ENCODE measurements around the gene CPEB1.

CPEB1 gene

DNA sequence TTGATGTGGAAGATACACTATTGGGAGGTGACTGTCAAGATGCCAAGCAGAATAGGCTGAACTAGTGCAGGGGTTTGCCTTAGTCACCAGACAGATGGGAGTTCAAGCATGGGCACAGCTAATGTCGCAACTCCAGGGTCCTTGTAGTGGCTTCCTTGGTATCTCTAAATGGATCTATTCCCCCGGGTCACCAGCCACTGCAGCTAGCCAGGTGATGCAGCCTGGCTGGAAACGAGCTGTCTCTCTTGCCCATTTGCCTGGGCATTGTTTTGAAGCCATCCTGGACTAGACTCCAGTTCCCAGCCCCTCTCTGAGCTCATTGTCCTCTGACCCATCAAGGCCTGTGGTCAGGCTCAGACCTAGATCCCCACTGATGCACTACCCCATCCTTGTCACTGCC, 8.4 kb upstream of the CPEB1 start:
- Histone ChIP-seq H2BK15ac (replicated peaks; ENCODE audit: low read depth) (no peak overlapping the region), H3K36me3 (ENCODE audit: control insufficient read depth, insufficient read depth, low read length) (no peaks in the 10 kb centered on the region), H3K79me1 (ENCODE audit: low read length) (no peaks in the 10 kb centered on the region), H3K4ac (ENCODE audit: low read depth, low read length) (no peak overlapping the region), H3K56ac (ENCODE audit: low read length) (no peak overlapping the region), H2BK5ac (ENCODE audit: low read length) (no peak overlapping the region), H3K18ac (ENCODE audit: low read length) (no peak overlapping the region), H3K9ac (ENCODE audit: low read length) (no peak overlapping the region), H3K4me1 (ENCODE audit: control insufficient read depth, low read depth, low read length) (no peaks in the 10 kb centered on the region), H3K27ac (ENCODE audit: low read depth, low read length) (no peak overlapping the region), H3K27me3 (ENCODE audit: insufficient read depth, low read length, poor library complexity) (no peaks in the 10 kb centered on the region), H4K8ac (ENCODE audit: low read depth, low read length) (no peak overlapping the region), H2BK120ac (ENCODE audit: low read depth, low read length) (no peak overlapping the region), H3K4me2 (ENCODE audit: low read length) (no peak overlapping the region), H3K79me2 (ENCODE audit: control insufficient read depth, insufficient read depth, low read length) (no peaks in the 10 kb centered on the region), H4K5ac (ENCODE audit: low read length) (no peak overlapping the region), H3K23ac (ENCODE audit: low read length) (no peak overlapping the region), H2AK5ac (ENCODE audit: low read length) (no peak overlapping the region), H3K4me3 (ENCODE audit: low read length) (no peak overlapping the region)
- DNase-seq: no peak
- no CpG with 5 or more reads among the region's 3 CpGs for WGBS (ENCODE audit: extremely low coverage, insufficient coverage, low lambda C conversion rate)

DNA sequence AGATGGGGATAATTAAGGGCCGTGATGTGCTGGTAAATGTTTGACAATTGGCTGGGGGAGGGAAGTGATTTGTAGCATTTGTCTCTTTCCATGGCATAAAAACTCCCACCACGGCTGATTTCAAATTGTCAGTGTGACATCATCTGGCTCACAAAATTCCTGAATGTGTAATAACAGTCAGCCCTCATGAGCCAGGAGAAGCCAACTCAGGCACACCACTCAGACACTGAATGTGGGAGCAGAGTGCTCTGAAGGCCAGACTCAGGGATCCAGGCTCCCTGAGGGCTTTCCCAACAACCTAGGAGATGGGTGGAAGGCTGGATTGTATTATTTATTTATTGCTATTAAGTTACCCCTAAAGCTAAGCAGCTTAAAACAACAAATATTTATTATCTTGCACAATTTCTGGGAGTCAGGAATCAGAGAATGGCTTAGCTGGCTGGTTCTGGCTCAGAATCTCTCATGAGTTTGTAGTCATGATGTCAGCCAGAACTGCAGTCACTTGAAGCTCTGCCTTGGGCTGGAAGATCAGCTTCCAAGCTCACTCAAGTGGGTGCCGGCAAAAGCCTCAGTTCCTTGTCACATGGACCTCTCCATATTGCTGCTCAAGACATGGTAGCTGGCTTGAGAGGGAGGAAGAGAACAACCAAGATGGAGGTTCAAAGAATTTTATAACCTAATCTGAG, 6.5 kb upstream of the CPEB1 start:
- no peaks in the 10 kb centered on the region for H3K36me3 ChIP-seq (ENCODE audit: control insufficient read depth, insufficient read depth, low read length)
- H2AK5ac ChIP-seq (ENCODE audit: low read length): no peak overlapping the region
- H3K56ac ChIP-seq (ENCODE audit: low read length): no peak overlapping the region
- no peak overlapping the region for H2BK120ac ChIP-seq (ENCODE audit: low read depth, low read length)
- H4K8ac ChIP-seq (ENCODE audit: low read depth, low read length): no peak overlapping the region
- H3K4me1 ChIP-seq (ENCODE audit: control insufficient read depth, low read depth, low read length): no peaks in the 10 kb centered on the region
- no peak overlapping the region for H2BK5ac ChIP-seq (ENCODE audit: low read length)
- no CpG with 5 or more reads among the region's 3 CpGs for WGBS (ENCODE audit: extremely low coverage, insufficient coverage, low lambda C conversion rate)
- H3K4ac ChIP-seq (ENCODE audit: low read depth, low read length): no peak overlapping the region
- no peak for DNase-seq
- H3K27me3 ChIP-seq (ENCODE audit: insufficient read depth, low read length, poor library complexity): peaks cover 4% of the 10 kb centered on the region
- no peak overlapping the region for H3K4me3 ChIP-seq (ENCODE audit: low read length)
- no peak overlapping the region for H3K4me2 ChIP-seq (ENCODE audit: low read length)
- no peak overlapping the region for H3K9ac ChIP-seq (ENCODE audit: low read length)
- H3K79me2 ChIP-seq (ENCODE audit: control insufficient read depth, insufficient read depth, low read length): no peaks in the 10 kb centered on the region
- no peak overlapping the region for H2BK15ac ChIP-seq (replicated peaks; ENCODE audit: low read depth)
- H4K5ac ChIP-seq (ENCODE audit: low read length): no peak overlapping the region
- H3K27ac ChIP-seq (ENCODE audit: low read depth, low read length): no peak overlapping the region
- H3K79me1 ChIP-seq (ENCODE audit: low read length): no peaks in the 10 kb centered on the region
- H3K18ac ChIP-seq (ENCODE audit: low read length): no peak overlapping the region
- H3K23ac ChIP-seq (ENCODE audit: low read length): no peak overlapping the region

DNA sequence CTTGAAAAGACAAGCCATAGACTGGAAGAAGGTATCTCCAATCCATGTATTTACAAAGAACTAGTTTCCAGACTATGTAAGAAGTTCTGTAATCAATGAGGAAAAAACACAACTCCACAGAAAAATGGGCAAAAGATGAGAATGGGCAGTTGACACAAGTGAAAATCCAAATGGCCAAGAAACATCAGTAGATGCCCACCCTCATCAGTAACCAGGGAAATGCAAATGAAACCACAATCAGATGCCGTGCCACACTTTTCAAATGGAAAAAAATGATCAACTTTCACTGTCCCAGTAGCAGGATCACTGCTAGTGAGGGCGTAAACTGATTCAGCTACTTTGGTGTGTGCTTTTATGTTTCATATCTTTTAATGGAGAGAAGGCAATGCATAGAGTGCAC, 4.5 kb upstream of the CPEB1 start:
- H3K18ac ChIP-seq (ENCODE audit: low read length): no peak overlapping the region
- H2BK120ac ChIP-seq (ENCODE audit: low read depth, low read length): no peak overlapping the region
- H2BK5ac ChIP-seq (ENCODE audit: low read length): no peak overlapping the region
- H3K27me3 ChIP-seq (ENCODE audit: insufficient read depth, low read length, poor library complexity): peaks cover 15% of the 10 kb centered on the region
- H3K79me2 ChIP-seq (ENCODE audit: control insufficient read depth, insufficient read depth, low read length): no peaks in the 10 kb centered on the region
- no CpG with 5 or more reads among the region's 2 CpGs for WGBS (ENCODE audit: extremely low coverage, insufficient coverage, low lambda C conversion rate)
- no peak for DNase-seq
- H3K4me3 ChIP-seq (ENCODE audit: low read length): no peak overlapping the region
- H3K79me1 ChIP-seq (ENCODE audit: low read length): no peaks in the 10 kb centered on the region
- no peak overlapping the region for H2BK15ac ChIP-seq (replicated peaks; ENCODE audit: low read depth)
- H3K56ac ChIP-seq (ENCODE audit: low read length): no peak overlapping the region
- H2AK5ac ChIP-seq (ENCODE audit: low read length): no peak overlapping the region
- H3K36me3 ChIP-seq (ENCODE audit: control insufficient read depth, insufficient read depth, low read length): no peaks in the 10 kb centered on the region
- no peak overlapping the region for H3K9ac ChIP-seq (ENCODE audit: low read length)
- H3K23ac ChIP-seq (ENCODE audit: low read length): no peak overlapping the region
- no peak overlapping the region for H3K27ac ChIP-seq (ENCODE audit: low read depth, low read length)
- H3K4ac ChIP-seq (ENCODE audit: low read depth, low read length): no peak overlapping the region
- H3K4me1 ChIP-seq (ENCODE audit: control insufficient read depth, low read depth, low read length): no peaks in the 10 kb centered on the region
- no peak overlapping the region for H4K5ac ChIP-seq (ENCODE audit: low read length)
- no peak overlapping the region for H3K4me2 ChIP-seq (ENCODE audit: low read length)
- H4K8ac ChIP-seq (ENCODE audit: low read depth, low read length): no peak overlapping the region

DNA sequence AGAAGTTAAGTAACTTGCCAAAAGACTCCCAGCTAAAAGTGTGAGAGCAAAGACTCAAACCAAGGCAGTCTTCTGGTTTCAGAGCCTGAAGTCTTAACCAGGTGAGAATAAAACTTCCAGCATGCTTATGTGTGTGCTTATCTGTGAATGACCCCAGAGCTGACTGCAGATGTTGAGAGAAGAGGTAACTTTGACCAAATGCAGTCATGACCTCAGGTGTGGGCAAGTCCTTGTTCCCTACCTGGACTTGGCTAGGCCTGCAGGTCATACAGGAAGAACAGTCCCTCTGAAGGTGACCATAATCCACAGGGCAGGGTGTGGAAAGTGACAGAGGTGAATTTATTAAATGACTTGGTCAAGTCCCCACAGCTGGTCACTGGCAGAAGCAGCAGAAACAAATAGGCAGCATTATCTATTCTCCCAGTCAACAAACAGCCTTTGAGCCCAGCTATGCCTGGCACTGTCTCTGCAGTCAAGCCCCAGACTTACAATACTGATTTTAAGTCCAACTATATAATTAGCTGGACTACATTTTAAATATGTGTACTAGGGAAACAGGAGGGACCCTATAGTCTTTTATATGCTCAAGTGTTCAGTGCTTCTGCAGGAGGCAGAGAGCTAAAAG, 3.0 kb upstream of the CPEB1 start:
- H3K27me3 ChIP-seq (ENCODE audit: insufficient read depth, low read length, poor library complexity): peaks cover 24% of the 10 kb centered on the region
- H3K79me2 ChIP-seq (ENCODE audit: control insufficient read depth, insufficient read depth, low read length): no peaks in the 10 kb centered on the region
- no peak overlapping the region for H3K9ac ChIP-seq (ENCODE audit: low read length)
- no peak overlapping the region for H3K18ac ChIP-seq (ENCODE audit: low read length)
- H4K5ac ChIP-seq (ENCODE audit: low read length): no peak overlapping the region
- no peaks in the 10 kb centered on the region for H3K36me3 ChIP-seq (ENCODE audit: control insufficient read depth, insufficient read depth, low read length)
- H3K4me1 ChIP-seq (ENCODE audit: control insufficient read depth, low read depth, low read length): no peaks in the 10 kb centered on the region
- no peak overlapping the region for H3K23ac ChIP-seq (ENCODE audit: low read length)
- H3K27ac ChIP-seq (ENCODE audit: low read depth, low read length): no peak overlapping the region
- no peak overlapping the region for H3K4me2 ChIP-seq (ENCODE audit: low read length)
- H3K4ac ChIP-seq (ENCODE audit: low read depth, low read length): no peak overlapping the region
- H4K8ac ChIP-seq (ENCODE audit: low read depth, low read length): no peak overlapping the region
- H3K4me3 ChIP-seq (ENCODE audit: low read length): no peak overlapping the region
- no peak overlapping the region for H2BK120ac ChIP-seq (ENCODE audit: low read depth, low read length)
- H3K56ac ChIP-seq (ENCODE audit: low read length): no peak overlapping the region
- H2BK15ac ChIP-seq (replicated peaks; ENCODE audit: low read depth): no peak overlapping the region
- no peak overlapping the region for H2BK5ac ChIP-seq (ENCODE audit: low read length)
- H3K79me1 ChIP-seq (ENCODE audit: low read length): no peaks in the 10 kb centered on the region
- no peak for DNase-seq
- no peak overlapping the region for H2AK5ac ChIP-seq (ENCODE audit: low read length)

DNA sequence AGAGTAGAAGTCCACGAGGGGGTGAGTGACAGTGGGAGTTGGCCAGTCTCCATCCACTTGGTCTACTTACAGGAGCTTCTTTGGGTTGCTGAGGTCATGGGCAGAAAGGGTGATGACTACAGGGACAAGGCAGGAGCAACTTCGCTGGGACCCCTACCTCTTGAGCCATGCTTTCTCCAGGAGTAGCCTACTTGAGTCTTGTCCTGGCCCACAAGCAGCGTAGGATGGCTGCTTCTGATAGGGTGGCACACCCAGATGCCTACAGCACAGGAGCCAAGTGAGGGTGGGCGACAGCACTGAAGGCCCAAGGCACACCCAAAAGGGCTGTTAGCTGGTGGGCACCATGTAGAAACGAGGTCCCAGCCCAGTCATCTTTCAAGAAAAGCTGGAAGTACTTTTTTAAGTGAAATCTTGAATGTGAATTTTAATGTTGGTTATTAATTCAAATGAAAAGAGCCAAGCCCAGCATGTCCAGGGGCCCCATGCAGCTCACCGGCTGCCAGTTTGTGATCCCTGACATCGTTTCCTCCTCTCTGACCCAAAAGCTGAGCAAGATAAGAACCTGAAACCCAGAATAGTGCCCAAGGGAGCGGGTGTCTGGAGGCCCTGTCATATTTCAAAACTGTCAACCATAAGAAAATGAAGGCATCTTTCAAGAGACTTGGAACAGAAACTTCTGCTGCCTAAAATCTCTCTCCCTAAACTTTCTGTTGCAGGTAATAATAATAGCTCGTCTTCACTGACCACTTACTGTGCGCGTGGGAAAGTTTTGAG, 2.2 kb upstream of the CPEB1 start:
- Histone ChIP-seq H3K4ac (ENCODE audit: low read depth, low read length) (no peak overlapping the region), H3K27ac (ENCODE audit: low read depth, low read length) (no peak overlapping the region), H3K9ac (ENCODE audit: low read length) (no peak overlapping the region), H2AK5ac (ENCODE audit: low read length) (no peak overlapping the region), H2BK15ac (replicated peaks; ENCODE audit: low read depth) (no peak overlapping the region), H3K36me3 (ENCODE audit: control insufficient read depth, insufficient read depth, low read length) (no peaks in the 10 kb centered on the region), H3K27me3 (ENCODE audit: insufficient read depth, low read length, poor library complexity) (peaks cover 24% of the 10 kb centered on the region), H3K4me1 (ENCODE audit: control insufficient read depth, low read depth, low read length) (no peaks in the 10 kb centered on the region), H3K18ac (ENCODE audit: low read length) (no peak overlapping the region), H2BK120ac (ENCODE audit: low read depth, low read length) (no peak overlapping the region), H4K5ac (ENCODE audit: low read length) (no peak overlapping the region), H4K8ac (ENCODE audit: low read depth, low read length) (no peak overlapping the region), H2BK5ac (ENCODE audit: low read length) (no peak overlapping the region), H3K4me2 (ENCODE audit: low read length) (no peak overlapping the region), H3K79me1 (ENCODE audit: low read length) (no peaks in the 10 kb centered on the region), H3K56ac (ENCODE audit: low read length) (no peak overlapping the region), H3K4me3 (ENCODE audit: low read length) (no peak overlapping the region), H3K79me2 (ENCODE audit: control insufficient read depth, insufficient read depth, low read length) (no peaks in the 10 kb centered on the region), H3K23ac (ENCODE audit: low read length) (no peak overlapping the region)
- no CpG with 5 or more reads among the region's 11 CpGs for WGBS (ENCODE audit: extremely low coverage, insufficient coverage, low lambda C conversion rate)
- DNase-seq: no peak

All from mesendoderm (in vitro differentiated cells).